Progenitor cell of endocrine pancreas (in vitro differentiated cells): ENCODE data around the gene RUNDC1. TPM values are rescaled to one million over a fixed set of nuclear protein-coding genes. Genes with fewer than 3 reads are reported as not detected.

Experiments
- DNase-seq: peaks from one replicate; pipeline ENCODE4 v3.0.0; 2021; ENCODE audit warnings: low spot score; ENCODE audit not compliant: unreplicated experiment
- H3K27ac Mint-ChIP-seq: 2 replicates; pipeline ENCODE4 v1.8.0; 2021; ENCODE audit warnings: mild to moderate bottlenecking, moderate library complexity, mixed read lengths
- H3K27me3 Mint-ChIP-seq: 2 replicates; pipeline ENCODE4 v1.8.0; 2021; ENCODE audit warnings: mixed read lengths
- H3K36me3 Mint-ChIP-seq: 2 replicates; pipeline ENCODE4 v1.8.0; 2022; ENCODE audit warnings: mixed read lengths; ENCODE audit not compliant: insufficient read depth
- H3K4me1 Mint-ChIP-seq: 2 replicates; pipeline ENCODE4 v1.8.0; 2021; ENCODE audit warnings: low read depth, mixed read lengths
- H3K4me3 Mint-ChIP-seq: 2 replicates; pipeline ENCODE4 v1.8.0; 2021; ENCODE audit warnings: low read depth, mild to moderate bottlenecking, moderate library complexity, mixed read lengths
- H3K9me3 Mint-ChIP-seq: 2 replicates; pipeline ENCODE4 v1.8.0; 2021; ENCODE audit warnings: low read depth, mixed read lengths
- CTCF ChIP-seq: fragments of 200-600 bp; sonication (generic); IDR thresholded peaks from one replicate; pipeline ENCODE4 v1.5.0; 2021; ENCODE audit warnings: antibody characterized with exemption, mild to moderate bottlenecking; ENCODE audit not compliant: unreplicated experiment
- total RNA-seq: library from RNA; stranded (reverse); gene quantifications from 2 replicates; pipeline ENCODE4 v1.2.1, GENCODE V29; 2021

The RUNDC1 gene
- total RNA-seq, 1 donor from 2014 or later, result 22.6 TPM

- Mint-ChIP-seq H3K4me3 (peak within 1 kb of the TSS; percentile 87), H3K27ac (peak within 1 kb of the TSS; percentile 96), H3K4me1 (peaks cover 18% of the 10 kb centered on the region), H3K9me3 (no peaks in the 10 kb centered on the region), H3K27me3 (no peaks in the 10 kb centered on the region), H3K36me3 (no peaks in the 10 kb centered on the region)
- peak; percentile 73 for DNase-seq
- peak; percentile 66 for TF ChIP-seq CTCF
Observed at GRCh38 chr17:43024407-43025289, 44.3 kb downstream of the RUNDC1 start, which contains the start of gene RND2. Gene RND2 (plus strand): TSS chr17:43025231. CDS start chr17:43025348, 117 bp downstream.

GRCh38 chr17:43025290-43025657, 44.9 kb downstream of the RUNDC1 start:
- Mint-ChIP-seq H3K4me3 (peak overlapping the region; percentile 83), H3K36me3 (no peaks in the 10 kb centered on the region), H3K27ac (peak overlapping the region; percentile 90), H3K27me3 (no peaks in the 10 kb centered on the region), H3K4me1 (peaks cover 12% of the 10 kb centered on the region), H3K9me3 (no peaks in the 10 kb centered on the region)
- no peak for TF ChIP-seq CTCF
- DNase-seq, result no peak

GRCh38 chr17:43025766-43026537, 45.6 kb downstream of the RUNDC1 start:
- Mint-ChIP-seq H3K27me3 (no peaks in the 10 kb centered on the region), H3K4me1 (peaks cover 9% of the 10 kb centered on the region), H3K27ac (peak overlapping the region; percentile 90), H3K36me3 (no peaks in the 10 kb centered on the region), H3K4me3 (peak overlapping the region; percentile 83), H3K9me3 (no peaks in the 10 kb centered on the region)
- DNase-seq, result no peak
- TF ChIP-seq CTCF, result no peak

GRCh38 chr17:43026595-43026994, 46.2 kb downstream of the RUNDC1 start:
- no peaks in the 10 kb centered on the region for H3K9me3 Mint-ChIP-seq
- DNase-seq, result no peak
- H3K27ac Mint-ChIP-seq, result peak overlapping the region; percentile 64
- peaks cover 6% of the 10 kb centered on the region for H3K4me1 Mint-ChIP-seq
- H3K36me3 Mint-ChIP-seq, result no peaks in the 10 kb centered on the region
- H3K4me3 Mint-ChIP-seq, result peak overlapping the region; percentile 65
- no peaks in the 10 kb centered on the region for H3K27me3 Mint-ChIP-seq
- no peak for TF ChIP-seq CTCF
